Hair follicle dermal papilla cell (primary cell): Measurements from ENCODE around the gene GUCY1A2. TPM values are rescaled to one million over a fixed set of nuclear protein-coding genes. Genes with fewer than 3 reads are reported as not detected.

Source experiments
- total RNA-seq: library from RNA; depleted of rRNA; stranded (reverse); fragments of >200 nt; gene quantifications from 2 replicates; pipeline ENCODE4 v1.2.3, GENCODE V29; 2012

GUCY1A2 gene
- 7.1 and 9.2 TPM in 2 replicates for total RNA-seq

GRCh38 chr11:107018219-107018901 lies at the start of gene GUCY1A2:
Gene GUCY1A2 (minus strand): TSS chr11:107018476. CDS start chr11:107018055, 421 bp downstream.

